Measurements from ENCODE around the gene PATL2.
A peak's percentile ranks its signal among the peaks of the same experiment; 100 is the strongest.

Gene PATL2

GRCh38 chr15:44715142-44715796, 4.1 kb upstream of the PATL2 start:
- TF ChIP-seq ISL1 (CRISPR knock-in tag; IDR thresholded peaks at IDR 0.05) (no peak), ZNF70 (CRISPR knock-in tag; IDR thresholded peaks at IDR 0.05) (no peak), ZNF565 (CRISPR knock-in tag; conservative IDR thresholded peaks at IDR 0.05; ENCODE audit: low read depth) (no peak), ARNTL (CRISPR knock-in tag; IDR thresholded peaks at IDR 0.05; ENCODE audit: borderline replicate concordance, low read depth) (no peak), ESRRG (CRISPR knock-in tag; IDR thresholded peaks at IDR 0.05) (no peak), CSDC2 (CRISPR knock-in tag; IDR thresholded peaks at IDR 0.05) (no peak)
- TF ChIP-seq, protein P1, sequence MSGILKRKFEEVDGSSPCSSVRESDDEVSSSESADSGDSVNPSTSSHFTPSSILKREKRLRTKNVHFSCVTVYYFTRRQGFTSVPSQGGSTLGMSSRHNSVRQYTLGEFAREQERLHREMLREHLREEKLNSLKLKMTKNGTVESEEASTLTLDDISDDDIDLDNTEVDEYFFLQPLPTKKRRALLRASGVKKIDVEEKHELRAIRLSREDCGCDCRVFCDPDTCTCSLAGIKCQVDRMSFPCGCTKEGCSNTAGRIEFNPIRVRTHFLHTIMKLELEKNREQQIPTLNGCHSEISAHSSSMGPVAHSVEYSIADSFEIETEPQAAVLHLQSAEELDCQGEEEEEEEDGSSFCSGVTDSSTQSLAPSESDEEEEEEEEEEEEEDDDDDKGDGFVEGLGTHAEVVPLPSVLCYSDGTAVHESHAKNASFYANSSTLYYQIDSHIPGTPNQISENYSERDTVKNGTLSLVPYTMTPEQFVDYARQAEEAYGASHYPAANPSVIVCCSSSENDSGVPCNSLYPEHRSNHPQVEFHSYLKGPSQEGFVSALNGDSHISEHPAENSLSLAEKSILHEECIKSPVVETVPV (CRISPR knock-in tag; IDR thresholded peaks at IDR 0.05), result no peak
- no peak for ATAC-seq

DNA sequence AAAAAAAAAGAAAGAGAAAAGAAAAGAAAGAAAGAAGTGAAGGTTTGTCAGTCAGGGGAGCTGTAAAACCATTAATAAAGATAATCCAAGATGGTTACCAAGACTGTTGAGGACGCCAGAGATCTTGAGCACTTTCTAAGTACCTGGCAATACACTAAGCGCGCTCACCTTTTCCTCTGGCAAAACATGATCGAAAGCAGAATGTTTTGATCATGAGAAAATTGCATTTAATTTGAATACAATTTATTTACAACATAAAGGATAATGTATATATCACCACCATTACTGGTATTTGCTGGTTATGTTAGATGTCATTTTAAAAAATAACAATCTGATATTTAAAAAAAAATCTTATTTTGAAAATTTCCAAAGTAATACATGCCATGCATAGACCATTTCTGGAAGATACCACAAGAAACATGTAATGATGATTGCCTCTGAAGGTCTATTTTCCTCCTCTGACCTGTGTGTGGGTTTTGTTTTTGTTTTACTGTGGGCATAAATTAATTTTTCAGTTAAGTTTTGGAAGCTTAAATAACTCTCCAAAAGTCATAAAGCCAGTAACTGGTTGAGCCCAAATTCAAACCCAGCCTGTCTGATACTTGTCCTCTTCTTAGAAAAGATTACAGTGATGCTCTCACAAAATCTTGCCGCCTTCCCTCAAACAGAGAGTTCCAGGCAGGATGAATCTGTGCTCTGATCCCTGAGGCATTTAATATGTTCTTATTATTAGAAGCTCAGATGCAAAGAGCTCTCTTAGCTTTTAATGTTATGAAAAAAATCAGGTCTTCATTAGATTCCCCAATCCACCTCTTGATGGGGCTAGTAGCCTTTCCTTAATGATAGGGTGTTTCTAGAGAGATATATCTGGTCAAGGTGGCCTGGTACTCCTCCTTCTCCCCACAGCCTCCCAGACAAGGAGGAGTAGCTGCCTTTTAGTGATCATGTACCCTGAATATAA, 2.2 kb upstream of the PATL2 start:
- peak; percentile 26 for ATAC-seq

DNA sequence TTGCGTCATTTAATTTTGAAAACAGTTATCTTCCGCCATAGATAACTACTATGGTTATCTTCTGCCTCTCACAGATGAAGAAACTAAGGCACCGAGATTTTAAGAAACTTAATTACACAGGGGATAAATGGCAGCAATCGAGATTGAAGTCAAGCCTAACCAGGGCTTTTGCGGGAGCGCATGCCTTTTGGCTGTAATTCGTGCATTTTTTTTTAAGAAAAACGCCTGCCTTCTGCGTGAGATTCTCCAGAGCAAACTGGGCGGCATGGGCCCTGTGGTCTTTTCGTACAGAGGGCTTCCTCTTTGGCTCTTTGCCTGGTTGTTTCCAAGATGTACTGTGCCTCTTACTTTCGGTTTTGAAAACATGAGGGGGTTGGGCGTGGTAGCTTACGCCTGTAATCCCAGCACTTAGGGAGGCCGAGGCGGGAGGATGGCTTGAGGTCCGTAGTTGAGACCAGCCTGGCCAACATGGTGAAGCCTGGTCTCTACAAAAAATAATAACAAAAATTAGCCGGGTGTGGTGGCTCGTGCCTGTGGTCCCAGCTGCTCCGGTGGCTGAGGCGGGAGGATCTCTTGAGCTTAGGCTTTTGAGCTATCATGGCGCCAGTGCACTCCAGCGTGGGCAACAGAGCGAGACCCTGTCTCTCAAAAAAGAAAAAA, 1.4 kb upstream of the PATL2 start:
- TF ChIP-seq, protein P2, sequence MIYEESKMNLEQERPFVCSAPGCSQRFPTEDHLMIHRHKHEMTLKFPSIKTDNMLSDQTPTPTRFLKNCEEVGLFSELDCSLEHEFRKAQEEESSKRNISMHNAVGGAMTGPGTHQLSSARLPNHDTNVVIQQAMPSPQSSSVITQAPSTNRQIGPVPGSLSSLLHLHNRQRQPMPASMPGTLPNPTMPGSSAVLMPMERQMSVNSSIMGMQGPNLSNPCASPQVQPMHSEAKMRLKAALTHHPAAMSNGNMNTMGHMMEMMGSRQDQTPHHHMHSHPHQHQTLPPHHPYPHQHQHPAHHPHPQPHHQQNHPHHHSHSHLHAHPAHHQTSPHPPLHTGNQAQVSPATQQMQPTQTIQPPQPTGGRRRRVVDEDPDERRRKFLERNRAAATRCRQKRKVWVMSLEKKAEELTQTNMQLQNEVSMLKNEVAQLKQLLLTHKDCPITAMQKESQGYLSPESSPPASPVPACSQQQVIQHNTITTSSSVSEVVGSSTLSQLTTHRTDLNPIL (CRISPR knock-in tag; IDR thresholded peaks at IDR 0.05; ENCODE audit: low read depth), result no peak
- TF ChIP-seq ZNF8 (CRISPR knock-in tag; IDR thresholded peaks at IDR 0.05) (no peak), ESRRG (CRISPR knock-in tag; IDR thresholded peaks at IDR 0.05) (no peak), ZNF565 (CRISPR knock-in tag; conservative IDR thresholded peaks at IDR 0.05; ENCODE audit: low read depth) (no peak), TCF4 (CRISPR knock-in tag; IDR thresholded peaks at IDR 0.05; ENCODE audit: borderline replicate concordance) (no peak)
- peak; percentile 55 for ATAC-seq

More for the DNA sequence above, 2.2 kb upstream of the PATL2 start:
- TF ChIP-seq, protein P1 (CRISPR knock-in tag; IDR thresholded peaks at IDR 0.05), result no peak
- TF ChIP-seq ARNTL (CRISPR knock-in tag; IDR thresholded peaks at IDR 0.05; ENCODE audit: borderline replicate concordance, low read depth) (no peak), GLIS3 (CRISPR knock-in tag; IDR thresholded peaks at IDR 0.05) (no peak), PPARA (CRISPR knock-in tag; IDR thresholded peaks at IDR 0.05; ENCODE audit: borderline replicate concordance) (no peak), SNAI2 (CRISPR knock-in tag; IDR thresholded peaks at IDR 0.05) (no peak), BACH2 (CRISPR knock-in tag; IDR thresholded peaks at IDR 0.05; ENCODE audit: borderline replicate concordance) (no peak), ZC3H10 (CRISPR knock-in tag; IDR thresholded peaks at IDR 0.05) (no peak), OSR1 (CRISPR knock-in tag; IDR thresholded peaks at IDR 0.05) (no peak), ISL1 (CRISPR knock-in tag; IDR thresholded peaks at IDR 0.05) (no peak), RARB (CRISPR knock-in tag; IDR thresholded peaks at IDR 0.05) (no peak), CSDC2 (CRISPR knock-in tag; IDR thresholded peaks at IDR 0.05) (no peak), ZNF8 (CRISPR knock-in tag; IDR thresholded peaks at IDR 0.05) (no peak), ESRRG (CRISPR knock-in tag; IDR thresholded peaks at IDR 0.05) (no peak)
- TF ChIP-seq, protein P3, sequence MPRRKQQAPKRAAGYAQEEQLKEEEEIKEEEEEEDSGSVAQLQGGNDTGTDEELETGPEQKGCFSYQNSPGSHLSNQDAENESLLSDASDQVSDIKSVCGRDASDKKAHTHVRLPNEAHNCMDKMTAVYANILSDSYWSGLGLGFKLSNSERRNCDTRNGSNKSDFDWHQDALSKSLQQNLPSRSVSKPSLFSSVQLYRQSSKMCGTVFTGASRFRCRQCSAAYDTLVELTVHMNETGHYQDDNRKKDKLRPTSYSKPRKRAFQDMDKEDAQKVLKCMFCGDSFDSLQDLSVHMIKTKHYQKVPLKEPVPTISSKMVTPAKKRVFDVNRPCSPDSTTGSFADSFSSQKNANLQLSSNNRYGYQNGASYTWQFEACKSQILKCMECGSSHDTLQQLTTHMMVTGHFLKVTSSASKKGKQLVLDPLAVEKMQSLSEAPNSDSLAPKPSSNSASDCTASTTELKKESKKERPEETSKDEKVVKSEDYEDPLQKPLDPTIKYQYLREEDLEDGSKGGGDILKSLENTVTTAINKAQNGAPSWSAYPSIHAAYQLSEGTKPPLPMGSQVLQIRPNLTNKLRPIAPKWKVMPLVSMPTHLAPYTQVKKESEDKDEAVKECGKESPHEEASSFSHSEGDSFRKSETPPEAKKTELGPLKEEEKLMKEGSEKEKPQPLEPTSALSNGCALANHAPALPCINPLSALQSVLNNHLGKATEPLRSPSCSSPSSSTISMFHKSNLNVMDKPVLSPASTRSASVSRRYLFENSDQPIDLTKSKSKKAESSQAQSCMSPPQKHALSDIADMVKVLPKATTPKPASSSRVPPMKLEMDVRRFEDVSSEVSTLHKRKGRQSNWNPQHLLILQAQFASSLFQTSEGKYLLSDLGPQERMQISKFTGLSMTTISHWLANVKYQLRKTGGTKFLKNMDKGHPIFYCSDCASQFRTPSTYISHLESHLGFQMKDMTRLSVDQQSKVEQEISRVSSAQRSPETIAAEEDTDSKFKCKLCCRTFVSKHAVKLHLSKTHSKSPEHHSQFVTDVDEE (CRISPR knock-in tag; IDR thresholded peaks at IDR 0.05), result no peak
- TF ChIP-seq, protein P2 (CRISPR knock-in tag; IDR thresholded peaks at IDR 0.05; ENCODE audit: low read depth), result no peak

Measured in SK-N-SH treated with all-trans-retinoic acid at 6 μM for 48 hours (cell line).